HG03159 (cell line): ENCODE measurements around the gene SFXN5.

Source experiments
- ATAC-seq: cut with Tn5 transposase; IDR thresholded peaks from one replicate; pipeline ENCODE4 v1.9.1; 2021; ENCODE audit warnings: mild to moderate bottlenecking, moderate library complexity; ENCODE audit not compliant: unreplicated experiment

The SFXN5 gene

GRCh38 chr2:72927619-72928550, 143.6 kb downstream of the SFXN5 start:
- no peak for ATAC-seq

DNA sequence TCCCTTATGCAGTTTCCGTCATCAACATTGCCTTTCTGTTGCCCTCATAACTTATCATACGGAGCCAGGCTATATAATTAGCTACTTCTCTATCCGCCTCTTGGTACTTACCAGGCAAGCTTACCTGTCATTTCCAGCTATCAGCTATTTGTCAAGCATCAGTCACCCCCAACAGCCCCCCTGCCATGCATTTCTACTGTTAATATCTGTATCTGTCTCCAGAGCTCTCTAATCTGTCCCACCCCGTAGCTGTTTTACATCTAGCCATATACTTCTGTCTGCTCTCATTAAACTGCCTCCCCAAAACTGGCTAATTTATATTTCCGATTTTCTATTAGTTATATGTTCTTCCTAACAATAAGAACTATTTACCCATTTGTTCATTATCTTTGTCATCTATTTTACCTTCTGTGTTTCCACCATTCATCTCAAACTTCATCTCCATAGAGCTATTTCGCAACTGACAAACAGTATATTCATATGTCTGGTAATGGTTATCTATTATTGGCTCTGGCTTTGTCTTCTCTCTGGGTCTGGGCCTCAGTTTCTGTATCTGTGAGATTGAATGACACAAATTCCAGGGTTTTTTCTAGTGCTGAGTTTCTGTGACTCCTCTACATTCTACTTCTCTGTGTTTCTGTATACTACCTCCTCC, 144.6 kb downstream of the SFXN5 start:
- ATAC-seq = no peak

DNA sequence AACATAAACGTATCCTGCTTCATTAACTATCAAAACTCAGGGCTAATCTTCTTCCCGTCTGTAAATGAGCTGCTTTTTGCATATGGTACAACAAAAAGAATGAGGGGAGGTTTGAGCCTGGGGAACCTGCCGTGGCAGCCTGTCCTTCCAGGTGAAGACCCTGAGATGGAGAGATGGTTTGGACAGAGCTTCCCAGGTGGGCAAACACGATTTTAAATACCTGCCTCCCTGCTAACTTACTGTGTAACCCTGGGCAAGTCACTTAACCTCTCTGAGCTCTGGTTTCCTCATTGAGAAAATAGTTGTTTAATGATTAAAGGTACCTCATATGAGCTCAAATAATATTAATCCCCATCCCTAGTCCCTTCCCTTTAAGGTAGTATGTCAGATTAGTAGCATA, 145.1 kb downstream of the SFXN5 start:
- ATAC-seq = no peak

GRCh38 chr2:72925328-72925943, 146.1 kb downstream of the SFXN5 start:
- ATAC-seq = no peak

DNA sequence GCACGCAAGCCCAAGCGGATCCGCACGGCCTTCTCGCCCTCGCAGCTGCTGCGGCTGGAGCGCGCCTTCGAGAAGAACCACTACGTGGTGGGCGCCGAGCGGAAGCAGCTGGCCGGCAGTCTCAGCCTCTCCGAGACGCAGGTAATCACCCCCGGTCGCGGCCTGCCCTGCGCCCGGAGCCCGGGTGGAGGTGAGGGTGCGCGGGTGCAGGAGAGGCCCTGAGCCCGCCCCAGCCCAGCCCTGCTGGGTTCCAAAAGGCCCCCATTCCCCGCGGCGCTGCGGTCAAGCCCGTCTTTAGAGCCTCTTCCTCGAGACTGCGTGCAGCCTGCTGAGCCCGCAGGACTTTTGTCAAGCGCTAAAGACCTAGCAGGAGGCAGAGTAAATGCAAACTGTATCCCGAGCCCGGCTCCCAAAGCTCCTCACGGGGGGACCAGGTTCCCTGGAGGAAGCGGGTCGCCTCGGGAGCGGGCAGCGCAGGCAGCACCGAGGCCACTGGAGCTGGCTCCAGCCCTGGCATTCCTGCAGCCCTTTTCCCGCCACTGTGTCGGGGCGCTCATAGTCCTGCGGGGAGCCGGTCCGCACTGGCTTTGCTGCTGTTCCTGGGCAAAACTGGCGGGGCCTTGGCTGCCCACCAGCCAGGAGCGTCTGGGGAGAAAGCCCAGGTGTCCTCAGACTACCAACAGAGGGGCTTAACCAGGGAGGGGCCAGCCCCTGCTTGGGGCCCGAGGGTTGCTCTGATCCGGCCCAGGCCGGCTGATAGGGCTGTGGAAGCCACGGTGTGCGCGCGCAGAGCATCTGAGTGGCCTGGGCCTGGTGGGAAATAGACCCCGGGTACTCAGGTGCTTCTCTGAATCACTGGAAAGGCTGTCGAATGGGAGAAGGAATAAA, 146.9 kb downstream of the SFXN5 start:
- no peak for ATAC-seq

DNA sequence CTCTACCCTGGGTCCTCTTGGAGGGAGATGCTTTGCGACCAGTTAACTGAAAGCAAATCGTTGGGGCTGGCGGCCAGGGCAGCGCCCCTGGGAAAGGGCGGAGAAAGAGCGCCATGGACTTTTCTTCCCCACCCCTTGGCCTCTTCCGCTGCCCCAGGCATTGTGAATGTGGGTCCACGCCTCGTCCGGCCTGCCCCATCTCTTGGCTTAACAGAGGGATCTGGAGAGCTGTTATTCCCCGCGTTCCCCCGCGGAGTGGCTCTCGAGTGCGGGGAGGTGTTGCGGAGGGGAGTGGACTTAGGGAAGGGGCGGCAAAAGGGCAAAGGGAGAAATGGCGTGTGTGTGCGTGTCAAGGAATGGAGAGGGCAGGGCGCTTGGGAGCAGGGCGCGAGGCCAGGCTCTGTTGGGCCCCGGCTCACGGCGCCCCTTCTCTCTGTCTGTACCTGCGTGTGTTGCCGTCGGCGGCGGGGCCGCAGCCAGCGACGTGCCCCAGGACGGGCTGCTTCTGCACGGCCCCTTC, 147.6 kb downstream of the SFXN5 start:
- no peak for ATAC-seq

- ATAC-seq = no peak
Measured at GRCh38 chr2:72921853-72922252, 149.7 kb downstream of the SFXN5 start.

DNA sequence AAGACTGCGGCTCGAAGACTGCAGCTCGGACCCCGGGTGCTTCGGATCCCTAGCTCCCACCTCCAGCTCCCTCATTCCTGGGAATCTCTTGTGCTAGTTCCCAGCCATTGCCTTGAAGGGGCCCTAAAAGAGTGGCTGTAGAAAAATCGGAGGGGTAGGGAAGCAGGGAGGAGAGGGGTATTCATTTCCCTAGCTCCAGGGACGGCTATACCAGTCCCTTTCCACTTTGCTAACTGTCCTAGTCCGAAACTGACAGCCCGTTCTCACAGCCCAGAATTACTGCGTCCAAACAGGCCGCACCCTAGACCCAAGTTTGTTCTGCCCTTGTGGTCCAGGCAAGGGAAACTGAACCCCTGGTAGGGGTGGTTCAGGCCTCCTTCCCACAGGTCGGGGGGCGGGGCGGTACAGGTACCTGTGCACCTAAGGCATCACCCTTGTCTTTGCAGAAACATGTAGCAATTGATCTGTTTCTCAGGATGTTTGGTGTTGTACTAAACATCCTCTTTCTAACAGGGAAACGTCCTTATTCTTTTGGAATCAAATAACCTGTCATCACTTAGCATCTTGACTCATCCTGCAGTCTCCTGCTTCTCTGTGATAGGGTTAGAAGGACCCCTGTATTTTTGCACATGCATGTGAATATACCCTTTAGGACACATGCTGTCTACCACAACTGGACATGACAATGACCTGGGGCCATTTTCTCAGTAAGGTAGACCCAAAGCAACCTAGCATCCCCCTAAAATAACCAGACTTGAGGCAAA, 150.2 kb downstream of the SFXN5 start:
- no peak for ATAC-seq

- ATAC-seq = no peak
Measured at GRCh38 chr2:72920318-72921087, 151.0 kb downstream of the SFXN5 start.

- no peak for ATAC-seq
Measured at GRCh38 chr2:72919414-72920317, 151.8 kb downstream of the SFXN5 start.

DNA sequence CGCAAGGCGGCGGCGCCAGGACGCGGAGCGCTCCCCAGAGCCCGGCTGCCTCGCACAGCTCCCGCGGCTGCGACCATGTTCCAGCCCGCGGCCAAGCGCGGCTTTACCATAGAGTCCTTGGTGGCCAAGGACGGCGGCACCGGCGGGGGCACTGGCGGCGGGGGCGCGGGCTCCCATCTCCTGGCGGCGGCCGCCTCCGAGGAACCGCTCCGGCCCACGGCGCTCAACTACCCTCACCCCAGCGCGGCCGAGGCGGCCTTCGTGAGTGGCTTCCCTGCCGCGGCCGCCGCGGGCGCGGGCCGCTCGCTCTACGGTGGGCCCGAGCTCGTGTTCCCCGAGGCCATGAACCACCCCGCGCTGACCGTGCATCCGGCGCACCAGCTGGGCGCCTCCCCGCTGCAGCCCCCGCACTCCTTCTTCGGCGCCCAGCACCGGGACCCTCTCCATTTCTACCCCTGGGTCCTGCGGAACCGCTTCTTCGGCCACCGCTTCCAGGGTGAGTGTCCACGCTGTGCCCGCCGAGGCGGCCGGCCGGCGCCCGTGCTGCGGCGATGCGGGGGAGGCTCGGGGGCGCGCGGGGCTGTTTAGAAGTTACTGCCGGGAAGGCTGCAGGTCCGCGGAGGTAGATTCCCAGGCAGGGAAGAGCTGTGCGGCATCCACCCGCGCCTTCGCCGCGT, 153.5 kb downstream of the SFXN5 start:
- no peak for ATAC-seq

GRCh38 chr2:72917138-72917876, 154.2 kb downstream of the SFXN5 start, which contains the start of gene EMX1:
TSS of gene EMX1 (plus strand) at chr2:72917519. CDS start at chr2:72917853, 334 bp downstream.
- peak; percentile 32 for ATAC-seq

DNA sequence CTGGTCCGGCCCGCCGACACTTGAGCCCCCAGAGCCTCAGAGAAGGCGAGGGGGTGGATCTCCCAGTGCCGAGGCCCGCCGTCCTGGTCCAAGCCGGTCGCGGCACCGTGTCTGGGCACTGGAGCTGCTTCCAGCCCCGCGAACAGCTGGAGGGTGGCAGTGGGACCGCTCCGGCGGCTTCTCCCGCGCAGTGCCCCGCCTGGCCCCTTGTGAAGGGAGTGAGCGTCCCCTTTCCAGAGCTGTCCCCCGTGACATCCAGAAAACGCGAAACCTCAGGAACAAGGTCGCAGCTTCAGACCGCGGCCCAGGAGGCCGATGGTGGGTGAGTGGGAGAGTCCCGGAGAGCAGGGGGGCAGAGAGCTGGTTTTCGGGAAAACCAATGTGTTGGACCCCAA, 154.8 kb downstream of the SFXN5 start:
- no peak for ATAC-seq

- ATAC-seq = peak; percentile 48
Measured at GRCh38 chr2:72915907-72916742, 155.4 kb downstream of the SFXN5 start.

DNA sequence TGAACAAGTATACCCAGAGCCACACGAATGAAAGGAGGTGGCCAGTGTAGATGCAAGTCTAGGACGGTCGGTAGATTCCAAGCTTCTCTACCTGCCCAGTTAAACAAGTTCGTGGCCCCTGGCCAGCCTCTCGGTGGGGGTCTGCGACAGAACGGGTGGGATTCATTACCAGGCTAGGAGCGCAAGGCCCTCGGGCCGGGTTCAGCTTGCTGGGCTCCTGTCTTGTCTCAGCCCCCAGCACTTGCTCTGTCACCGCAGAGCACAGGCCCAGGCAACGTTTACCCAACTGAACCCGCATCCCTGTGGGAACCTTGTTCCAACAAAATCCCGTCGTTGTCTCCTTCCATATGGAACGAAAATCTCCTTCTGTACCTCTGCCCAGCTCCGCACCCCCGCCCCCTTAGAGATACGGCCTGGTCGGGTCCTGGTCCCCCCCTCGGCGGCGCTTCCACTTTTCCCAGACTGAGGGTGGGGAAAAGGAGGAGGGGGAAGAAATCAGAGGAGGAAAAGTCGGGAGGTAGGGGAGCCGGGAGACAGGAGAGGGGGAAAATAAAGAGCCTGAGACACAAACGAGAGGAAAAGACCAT, 156.1 kb downstream of the SFXN5 start:
- no peak for ATAC-seq
